GM21576 (cell line): ENCODE measurements around the gene VWC2L.

ENCODE experiments used
- ATAC-seq: cut with Tn5 transposase; IDR thresholded peaks from one replicate; pipeline ENCODE4 v1.9.1; 2021; ENCODE audit warnings: mild to moderate bottlenecking, moderate library complexity; ENCODE audit not compliant: unreplicated experiment

The VWC2L gene

GRCh38 chr2:214465363-214466146 is 54.7 kb downstream of the VWC2L start:
- no peak for ATAC-seq

GRCh38 chr2:214469728-214470127 is 58.9 kb downstream of the VWC2L start:
- no peak for ATAC-seq

GRCh38 chr2:214471382-214471781 is 60.5 kb downstream of the VWC2L start:
- ATAC-seq: no peak

- no peak for ATAC-seq
These were observed 61.1 kb downstream of the VWC2L start for GRCh38 chr2:214471990-214472389.

GRCh38 chr2:214477305-214477704 is 66.5 kb downstream of the VWC2L start:
- no peak for ATAC-seq

- no peak for ATAC-seq
These were observed 70.3 kb downstream of the VWC2L start for GRCh38 chr2:214481204-214481603.

GRCh38 chr2:214482728-214483127 is 71.9 kb downstream of the VWC2L start:
- ATAC-seq: no peak

- ATAC-seq: no peak
These were observed 73.4 kb downstream of the VWC2L start for GRCh38 chr2:214484239-214484638.

- ATAC-seq: no peak
These were observed 73.8 kb downstream of the VWC2L start for GRCh38 chr2:214484701-214485100.

GRCh38 chr2:214489181-214489580 is 78.3 kb downstream of the VWC2L start:
- ATAC-seq: no peak

- ATAC-seq: no peak
These were observed 78.8 kb downstream of the VWC2L start for GRCh38 chr2:214489702-214490101.

GRCh38 chr2:214492152-214492551 is 81.3 kb downstream of the VWC2L start:
- ATAC-seq: no peak

- ATAC-seq: no peak
These were observed 81.8 kb downstream of the VWC2L start for GRCh38 chr2:214492608-214493007.

GRCh38 chr2:214497489-214497888 is 86.6 kb downstream of the VWC2L start:
- ATAC-seq: no peak

- ATAC-seq: no peak
These were observed 92.7 kb downstream of the VWC2L start for GRCh38 chr2:214503568-214503967.

- no peak for ATAC-seq
These were observed 93.9 kb downstream of the VWC2L start for GRCh38 chr2:214504599-214505376.

- ATAC-seq: no peak
These were observed 96.2 kb downstream of the VWC2L start for GRCh38 chr2:214507032-214507431.

GRCh38 chr2:214514704-214515103 is 103.8 kb downstream of the VWC2L start:
- ATAC-seq: no peak

- no peak for ATAC-seq
These were observed 104.3 kb downstream of the VWC2L start for GRCh38 chr2:214515111-214515510.

GRCh38 chr2:214519258-214519818 is 108.5 kb downstream of the VWC2L start:
- ATAC-seq: no peak

- no peak for ATAC-seq
These were observed 118.2 kb downstream of the VWC2L start for GRCh38 chr2:214529021-214529420.

- ATAC-seq: no peak
These were observed 118.7 kb downstream of the VWC2L start for GRCh38 chr2:214529514-214529913.
